ENCODE measurements around the gene THRB. TPM values are rescaled to one million over a fixed set of nuclear protein-coding genes. Genes with fewer than 3 reads are reported as not detected.

Gene THRB
- total RNA-seq, 4 donors from 2014 or later: 3.7 to 11.3 (median 6.1) TPM

DNA sequence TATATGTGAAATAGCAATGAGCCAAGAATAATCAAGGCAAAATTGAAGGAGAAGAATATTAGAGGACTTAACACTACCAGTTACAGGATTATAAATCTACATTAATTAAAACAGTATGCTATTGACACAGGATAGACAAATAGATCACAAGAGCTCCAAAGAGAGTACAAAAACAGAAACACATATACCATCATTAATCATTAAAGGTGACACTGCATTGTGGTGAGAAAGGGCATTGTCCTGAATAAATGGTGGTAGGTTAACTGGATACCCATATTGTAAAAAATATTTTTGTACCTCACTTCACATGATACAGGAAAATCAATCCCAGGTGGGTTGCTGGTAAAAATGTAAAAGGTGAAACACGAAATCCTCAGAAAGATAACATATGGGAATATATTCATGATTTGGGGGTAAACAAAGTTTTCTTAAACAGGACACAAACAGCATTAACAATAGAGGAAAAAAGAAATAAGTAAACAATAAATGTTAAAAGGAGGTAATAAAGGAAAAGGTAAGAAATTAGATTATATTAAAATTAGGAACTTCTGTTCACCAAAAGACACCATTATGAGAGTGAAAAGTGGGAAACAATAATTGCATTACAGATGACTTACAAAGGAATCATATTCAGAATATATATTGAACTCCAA is 145.2 kb downstream of the THRB start:
- Histone ChIP-seq H3K27me3 (no peaks in the 10 kb centered on the region), H3K4me1 (peaks cover 0 to 16% (median 3%) of the 10 kb centered on the region in 3 donors)
- WGBS, 2 donors: 79 to 85% methylated on average over 1 of the region's 1 CpG

DNA sequence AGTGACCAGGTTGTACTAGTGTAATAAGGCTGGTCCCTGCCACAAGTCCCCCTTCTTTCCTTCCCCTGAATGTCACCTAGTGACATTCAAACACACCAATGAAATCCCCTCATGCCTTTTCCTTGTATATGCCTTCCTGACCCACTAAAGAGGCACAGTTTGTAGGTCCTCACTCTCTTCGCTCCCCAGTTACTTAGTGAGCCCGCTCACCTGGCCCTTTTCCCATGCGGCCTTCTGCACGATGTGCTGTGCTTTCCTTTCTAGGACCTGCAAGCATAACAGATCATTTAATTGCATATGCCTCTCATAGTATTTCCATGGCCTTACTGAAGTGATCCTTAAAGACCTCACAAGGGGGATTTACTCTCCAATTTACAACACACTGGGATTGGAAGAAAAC is 146.3 kb downstream of the THRB start:
- Histone ChIP-seq H3K4me1 (peaks cover 0 to 16% (median 3%) of the 10 kb centered on the region in 3 donors), H3K9me3 (no peaks in the 10 kb centered on the region), H3K4me3 (no peak overlapping the region), H3K27ac (no peak overlapping the region), H3K27me3 (no peaks in the 10 kb centered on the region), H3K36me3 (no peaks in the 10 kb centered on the region)
- no peak for TF ChIP-seq POLR2A (IDR thresholded peaks at IDR 0.05)
- TF ChIP-seq, protein P1, sequence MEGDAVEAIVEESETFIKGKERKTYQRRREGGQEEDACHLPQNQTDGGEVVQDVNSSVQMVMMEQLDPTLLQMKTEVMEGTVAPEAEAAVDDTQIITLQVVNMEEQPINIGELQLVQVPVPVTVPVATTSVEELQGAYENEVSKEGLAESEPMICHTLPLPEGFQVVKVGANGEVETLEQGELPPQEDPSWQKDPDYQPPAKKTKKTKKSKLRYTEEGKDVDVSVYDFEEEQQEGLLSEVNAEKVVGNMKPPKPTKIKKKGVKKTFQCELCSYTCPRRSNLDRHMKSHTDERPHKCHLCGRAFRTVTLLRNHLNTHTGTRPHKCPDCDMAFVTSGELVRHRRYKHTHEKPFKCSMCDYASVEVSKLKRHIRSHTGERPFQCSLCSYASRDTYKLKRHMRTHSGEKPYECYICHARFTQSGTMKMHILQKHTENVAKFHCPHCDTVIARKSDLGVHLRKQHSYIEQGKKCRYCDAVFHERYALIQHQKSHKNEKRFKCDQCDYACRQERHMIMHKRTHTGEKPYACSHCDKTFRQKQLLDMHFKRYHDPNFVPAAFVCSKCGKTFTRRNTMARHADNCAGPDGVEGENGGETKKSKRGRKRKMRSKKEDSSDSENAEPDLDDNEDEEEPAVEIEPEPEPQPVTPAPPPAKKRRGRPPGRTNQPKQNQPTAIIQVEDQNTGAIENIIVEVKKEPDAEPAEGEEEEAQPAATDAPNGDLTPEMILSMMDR (IDR thresholded peaks at IDR 0.05): no peak
- intact Hi-C loops (cut with DNase I): no loop called here
- no peak for DNase-seq
- 99 to 100% methylated on average over 3 to 4 of the region's 4 CpGs for WGBS, 2 donors

More for the DNA sequence above, 145.2 kb downstream of the THRB start:
- TF ChIP-seq POLR2A (IDR thresholded peaks at IDR 0.05): no peak
- TF ChIP-seq, protein P1 (IDR thresholded peaks at IDR 0.05): no peak
- no peak overlapping the region for H3K4me3 ChIP-seq
- no peak overlapping the region for H3K27ac ChIP-seq
- no peaks in the 10 kb centered on the region for H3K36me3 ChIP-seq
- no peaks in the 10 kb centered on the region for H3K9me3 ChIP-seq
- intact Hi-C loops (cut with DNase I): no loop called here
- no peak for DNase-seq

DNA sequence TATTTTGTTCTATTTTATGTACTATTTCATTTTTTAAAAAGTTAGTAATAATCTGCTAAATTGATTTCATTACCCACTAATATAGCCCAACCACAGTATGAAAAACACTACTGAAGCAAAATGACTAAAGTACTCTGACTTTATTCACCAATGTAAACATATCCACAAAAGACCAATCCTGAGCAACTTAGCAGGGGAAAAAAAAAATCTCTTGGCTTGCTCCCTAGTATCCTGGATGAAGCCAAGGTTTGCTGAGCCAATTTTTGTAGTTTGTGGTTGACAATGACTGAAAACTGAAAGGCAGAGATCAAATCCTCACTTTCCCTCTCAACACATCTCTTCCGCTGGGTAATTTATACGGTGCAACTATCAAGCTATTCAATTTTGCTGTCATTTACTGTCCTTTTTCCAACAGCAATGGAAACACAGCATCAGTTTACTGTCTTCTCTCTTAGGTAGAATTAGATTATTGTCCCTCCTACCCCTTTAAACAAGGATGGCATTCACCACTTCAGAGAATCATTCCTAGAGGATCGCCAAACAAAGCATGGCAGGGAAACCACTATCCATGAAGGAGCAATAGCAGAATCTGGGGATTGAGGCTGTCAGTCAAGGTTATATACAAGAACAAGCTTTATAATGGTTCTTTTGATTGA is 149.7 kb downstream of the THRB start:
- TF ChIP-seq, protein P1 (IDR thresholded peaks at IDR 0.05): no peak
- TF ChIP-seq POLR2A (IDR thresholded peaks at IDR 0.05): no peak
- WGBS, 2 donors: 42 to 59% methylated on average over 3 of the region's 3 CpGs
- H3K27me3 ChIP-seq: no peaks in the 10 kb centered on the region
- no peak overlapping the region for H3K4me3 ChIP-seq
- no peaks in the 10 kb centered on the region for H3K9me3 ChIP-seq
- intact Hi-C loops (cut with DNase I): no loop called here
- DNase-seq: no peak
- H3K4me1 ChIP-seq: peaks cover 0 to 3% (median 0%) of the 10 kb centered on the region in 3 donors
- H3K36me3 ChIP-seq: no peaks in the 10 kb centered on the region
- no peak overlapping the region for H3K27ac ChIP-seq

DNA sequence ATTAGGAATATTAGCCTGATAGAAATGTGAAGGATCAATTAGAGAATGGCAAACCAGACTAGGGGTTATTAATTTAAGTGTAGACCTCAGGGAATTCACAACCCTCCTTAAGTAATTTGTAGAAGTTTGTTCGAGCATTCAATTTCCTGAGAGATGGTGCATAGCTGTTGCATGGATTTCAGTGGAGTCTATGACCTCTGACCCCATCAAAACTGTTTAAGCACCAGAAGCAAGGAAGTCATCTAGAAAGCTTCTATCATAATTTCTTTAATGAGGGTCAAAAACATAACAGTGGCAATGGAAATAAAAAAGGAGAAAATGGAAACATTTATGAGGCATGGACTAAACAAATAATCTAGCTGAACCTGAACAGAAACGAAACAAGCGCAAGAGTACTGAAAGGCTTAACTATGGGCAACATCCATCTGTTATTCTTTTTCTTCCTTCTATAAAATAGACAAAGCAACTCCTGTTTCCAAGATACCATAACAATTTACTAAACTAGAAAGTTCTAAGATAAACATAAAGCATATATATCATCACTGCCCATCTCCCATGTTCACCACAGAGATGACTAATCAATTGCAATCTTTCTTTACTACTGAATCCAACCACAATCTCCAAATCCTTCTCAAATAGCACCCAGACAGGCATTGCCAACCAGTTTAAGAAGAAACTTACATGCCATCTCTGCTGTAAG is 151.4 kb downstream of the THRB start:
- no peak overlapping the region for H3K4me3 ChIP-seq
- H3K27ac ChIP-seq: no peak overlapping the region
- no peaks in the 10 kb centered on the region for H3K27me3 ChIP-seq
- H3K4me1 ChIP-seq: peaks cover 0 to 3% (median 0%) of the 10 kb centered on the region in 3 donors
- intact Hi-C loops (cut with DNase I): no loop called here
- H3K36me3 ChIP-seq: no peaks in the 10 kb centered on the region
- 78 to 88% methylated on average over 3 of the region's 3 CpGs for WGBS, 2 donors
- H3K9me3 ChIP-seq: no peaks in the 10 kb centered on the region
- TF ChIP-seq, protein P1 (IDR thresholded peaks at IDR 0.05): no peak
- TF ChIP-seq POLR2A (IDR thresholded peaks at IDR 0.05): no peak
- DNase-seq: no peak

DNA sequence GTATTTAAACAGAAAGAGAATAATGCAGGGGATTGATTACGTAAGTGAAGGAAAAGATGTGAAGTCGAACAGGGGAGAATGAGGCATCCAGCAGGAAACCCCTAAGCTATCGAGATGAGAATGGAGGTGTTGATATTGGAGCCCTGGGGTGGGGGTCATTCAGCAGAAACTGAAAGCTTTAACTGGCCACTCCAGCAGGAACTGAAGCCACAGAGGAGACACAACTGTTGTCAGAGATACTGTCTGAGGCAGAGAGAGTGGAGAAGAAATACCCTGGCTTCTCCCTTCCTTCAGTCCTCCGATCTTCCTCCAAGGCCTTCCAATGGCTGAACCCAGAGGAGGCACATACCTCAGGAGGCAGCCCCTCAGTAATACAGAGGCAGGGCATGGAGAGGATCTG is 152.4 kb downstream of the THRB start:
- 88 to 92% methylated on average over 4 of the region's 4 CpGs for WGBS, 2 donors

More for the DNA sequence above, 152.4 kb downstream of the THRB start:
- H3K4me3 ChIP-seq: no peak overlapping the region
- no peaks in the 10 kb centered on the region for H3K36me3 ChIP-seq
- DNase-seq: no peak
- H3K27me3 ChIP-seq: no peaks in the 10 kb centered on the region
- H3K4me1 ChIP-seq: peaks cover 0 to 3% (median 0%) of the 10 kb centered on the region in 3 donors
- intact Hi-C loops (cut with DNase I): no loop called here
- no peak overlapping the region for H3K27ac ChIP-seq
- H3K9me3 ChIP-seq: no peaks in the 10 kb centered on the region
- TF ChIP-seq POLR2A (IDR thresholded peaks at IDR 0.05): no peak
- TF ChIP-seq, protein P1 (IDR thresholded peaks at IDR 0.05): no peak

Data from esophagus squamous epithelium (tissue), 5 donors.